ENCODE data around the gene APBA1. TPM values are rescaled to one million over a fixed set of nuclear protein-coding genes. Genes with fewer than 3 reads are reported as not detected.

APBA1 gene
- total RNA-seq, 2 donors from 2014 or later, result 6.8 to 9.5 TPM

- Histone ChIP-seq H3K36me3 (no peaks in the 10 kb centered on the region), H3K27ac (no peak overlapping the region), H3K4me3 (no peak overlapping the region), H3K27me3 (replicated peaks; ENCODE audit: insufficient read depth) (no peaks in the 10 kb centered on the region), H3K9me3 (no peaks in the 10 kb centered on the region), H3K4me1 (ENCODE audit: control insufficient read depth in 1 of 2, low read depth in 2 of 2) (no peaks in the 10 kb centered on the region)
- ATAC-seq (ENCODE audit: insufficient number of reproducible peaks, low FRiP score, low read depth), result no peak
- TF ChIP-seq CTCF (IDR thresholded peaks at IDR 0.05), result no peak
- DNase-seq (ENCODE audit: low spot score), result no peak
Observed at GRCh38 chr9:69428017-69428785, 244.0 kb downstream of the APBA1 start.

GRCh38 chr9:69427286-69427685, 244.9 kb downstream of the APBA1 start:
- H3K36me3 ChIP-seq, result no peaks in the 10 kb centered on the region
- no peak for TF ChIP-seq CTCF (IDR thresholded peaks at IDR 0.05)
- no peaks in the 10 kb centered on the region for H3K9me3 ChIP-seq
- no peak overlapping the region for H3K4me3 ChIP-seq
- no peak for DNase-seq (ENCODE audit: low spot score)
- H3K4me1 ChIP-seq (ENCODE audit: control insufficient read depth in 1 of 2, low read depth in 2 of 2), result no peaks in the 10 kb centered on the region
- H3K27me3 ChIP-seq (replicated peaks; ENCODE audit: insufficient read depth), result no peaks in the 10 kb centered on the region
- H3K27ac ChIP-seq, result no peak overlapping the region
- no peak for ATAC-seq (ENCODE audit: insufficient number of reproducible peaks, low FRiP score, low read depth)

GRCh38 chr9:69425136-69425801, 246.9 kb downstream of the APBA1 start:
- DNase-seq (ENCODE audit: low spot score) (no peak), ATAC-seq (ENCODE audit: insufficient number of reproducible peaks, low FRiP score, low read depth) (no peak)
- no peaks in the 10 kb centered on the region for H3K27me3 ChIP-seq (replicated peaks; ENCODE audit: insufficient read depth)
- H3K36me3 ChIP-seq, result no peaks in the 10 kb centered on the region
- no peak overlapping the region for H3K27ac ChIP-seq
- H3K4me3 ChIP-seq, result no peak overlapping the region
- H3K4me1 ChIP-seq (ENCODE audit: control insufficient read depth in 1 of 2, low read depth in 2 of 2), result no peaks in the 10 kb centered on the region
- TF ChIP-seq CTCF (IDR thresholded peaks at IDR 0.05), result no peak
- H3K9me3 ChIP-seq, result no peaks in the 10 kb centered on the region

- Histone ChIP-seq H3K27me3 (replicated peaks; ENCODE audit: insufficient read depth) (no peaks in the 10 kb centered on the region), H3K36me3 (no peaks in the 10 kb centered on the region), H3K9me3 (no peaks in the 10 kb centered on the region), H3K4me1 (ENCODE audit: control insufficient read depth in 1 of 2, low read depth in 2 of 2) (no peaks in the 10 kb centered on the region), H3K27ac (no peak overlapping the region), H3K4me3 (no peak overlapping the region)
- no peak for DNase-seq (ENCODE audit: low spot score)
- ATAC-seq (ENCODE audit: insufficient number of reproducible peaks, low FRiP score, low read depth), result no peak
- TF ChIP-seq CTCF (IDR thresholded peaks at IDR 0.05), result peak; percentile 80
Observed at GRCh38 chr9:69421908-69422801, 250.0 kb downstream of the APBA1 start.
